ENCODE measurements around the gene PLIN1.

PLIN1 gene

GRCh38 chr15:89656116-89656815 is 22.9 kb downstream of the PLIN1 start:
- no peak overlapping the region for H3K4me3 ChIP-seq (ENCODE audit: low read length)
- DNase-seq (ENCODE audit: low read depth, low spot score): peak; percentile 5

- DNase-seq (ENCODE audit: low read depth, low spot score): peak; percentile 53
Observed at GRCh38 chr15:89654847-89655805, 24.0 kb downstream of the PLIN1 start, which contains the start of gene KIF7. KIF7 (minus strand) TSS chr15:89655467; CDS start chr15:89652930, 2,537 bp downstream.

GRCh38 chr15:89654301-89654761 is 24.8 kb downstream of the PLIN1 start:
- H3K4me3 ChIP-seq (ENCODE audit: low read length): peak overlapping the region; percentile 78
- DNase-seq (ENCODE audit: low read depth, low spot score): no peak

More at GRCh38 chr15:89654847-89655805, 24.0 kb downstream of the PLIN1 start, which contains the start of gene KIF7:
- peak within 1 kb of the TSS; percentile 78 for H3K4me3 ChIP-seq (ENCODE audit: low read length)

GRCh38 chr15:89653578-89653977 is 25.6 kb downstream of the PLIN1 start:
- no peak overlapping the region for H3K4me3 ChIP-seq (ENCODE audit: low read length)
- no peak for DNase-seq (ENCODE audit: low read depth, low spot score)

GRCh38 chr15:89652666-89653065 is 26.5 kb downstream of the PLIN1 start:
- no peak for DNase-seq (ENCODE audit: low read depth, low spot score)
- no peak overlapping the region for H3K4me3 ChIP-seq (ENCODE audit: low read length)

GRCh38 chr15:89652131-89652530 is 27.0 kb downstream of the PLIN1 start:
- no peak overlapping the region for H3K4me3 ChIP-seq (ENCODE audit: low read length)
- DNase-seq (ENCODE audit: low read depth, low spot score): no peak

- DNase-seq (ENCODE audit: low read depth, low spot score): no peak
- no peak overlapping the region for H3K4me3 ChIP-seq (ENCODE audit: low read length)
Observed at GRCh38 chr15:89649716-89650115, 29.5 kb downstream of the PLIN1 start.

- H3K4me3 ChIP-seq (ENCODE audit: low read length): no peak overlapping the region
- no peak for DNase-seq (ENCODE audit: low read depth, low spot score)
Observed at GRCh38 chr15:89649013-89649625, 30.0 kb downstream of the PLIN1 start.

- no peak for DNase-seq (ENCODE audit: low read depth, low spot score)
- no peak overlapping the region for H3K4me3 ChIP-seq (ENCODE audit: low read length)
Observed at GRCh38 chr15:89648106-89649012, 30.8 kb downstream of the PLIN1 start.

- no peak overlapping the region for H3K4me3 ChIP-seq (ENCODE audit: low read length)
- DNase-seq (ENCODE audit: low read depth, low spot score): peak; percentile 25
Observed at GRCh38 chr15:89647191-89647851, 31.8 kb downstream of the PLIN1 start.

- DNase-seq (ENCODE audit: low read depth, low spot score): no peak
- H3K4me3 ChIP-seq (ENCODE audit: low read length): no peak overlapping the region
Observed at GRCh38 chr15:89646416-89647141, 32.6 kb downstream of the PLIN1 start.

- no peak overlapping the region for H3K4me3 ChIP-seq (ENCODE audit: low read length)
- no peak for DNase-seq (ENCODE audit: low read depth, low spot score)
Observed at GRCh38 chr15:89645680-89646079, 33.5 kb downstream of the PLIN1 start.

- DNase-seq (ENCODE audit: low read depth, low spot score): no peak
- H3K4me3 ChIP-seq (ENCODE audit: low read length): no peak overlapping the region
Observed at GRCh38 chr15:89642106-89642505, 37.1 kb downstream of the PLIN1 start.

- H3K4me3 ChIP-seq (ENCODE audit: low read length): no peak overlapping the region
- no peak for DNase-seq (ENCODE audit: low read depth, low spot score)
Observed at GRCh38 chr15:89641053-89641452, 38.1 kb downstream of the PLIN1 start.

GRCh38 chr15:89640245-89640644 is 38.9 kb downstream of the PLIN1 start:
- no peak for DNase-seq (ENCODE audit: low read depth, low spot score)
- H3K4me3 ChIP-seq (ENCODE audit: low read length): no peak overlapping the region

- no peak overlapping the region for H3K4me3 ChIP-seq (ENCODE audit: low read length)
- DNase-seq (ENCODE audit: low read depth, low spot score): no peak
Observed at GRCh38 chr15:89633585-89633984, 45.6 kb downstream of the PLIN1 start.
